Measurements from ENCODE around the gene GLUL. TPM values are rescaled to one million over a fixed set of nuclear protein-coding genes. Genes with fewer than 3 reads are reported as not detected.

The GLUL gene
- total RNA-seq, 1 experiment from 2014 or later = 159 TPM

DNA sequence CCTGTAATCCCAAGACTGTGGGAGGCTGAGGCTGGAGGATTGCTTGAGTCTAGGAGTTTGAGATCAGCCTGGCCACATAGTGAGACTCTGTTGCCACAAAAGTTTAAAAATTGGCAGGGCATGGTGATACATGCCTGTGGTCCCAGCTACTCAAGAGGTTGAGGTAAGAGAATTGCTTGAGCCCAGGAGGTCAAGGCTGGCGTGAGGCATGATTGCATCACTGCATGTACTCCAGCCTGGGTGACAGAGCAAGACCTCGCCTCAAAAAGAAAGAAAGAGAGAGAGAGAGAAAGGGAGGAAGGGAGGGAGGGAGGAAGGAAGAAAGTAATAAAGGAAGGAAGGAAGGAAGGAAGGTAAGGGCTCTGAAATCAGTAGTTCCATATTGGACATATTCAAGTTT is 25.0 kb downstream of the GLUL start:
- no peak overlapping the region for H3K27ac ChIP-seq (ENCODE audit: low read length)
- TF ChIP-seq EZH2phosphoT487 (IDR thresholded peaks at IDR 0.05; ENCODE audit: borderline replicate concordance, low read length) (no peak), EZH2 (IDR thresholded peaks at IDR 0.05; ENCODE audit: low read length, unreplicated experiment) (no peak)
- TF ChIP-seq, protein P1, sequence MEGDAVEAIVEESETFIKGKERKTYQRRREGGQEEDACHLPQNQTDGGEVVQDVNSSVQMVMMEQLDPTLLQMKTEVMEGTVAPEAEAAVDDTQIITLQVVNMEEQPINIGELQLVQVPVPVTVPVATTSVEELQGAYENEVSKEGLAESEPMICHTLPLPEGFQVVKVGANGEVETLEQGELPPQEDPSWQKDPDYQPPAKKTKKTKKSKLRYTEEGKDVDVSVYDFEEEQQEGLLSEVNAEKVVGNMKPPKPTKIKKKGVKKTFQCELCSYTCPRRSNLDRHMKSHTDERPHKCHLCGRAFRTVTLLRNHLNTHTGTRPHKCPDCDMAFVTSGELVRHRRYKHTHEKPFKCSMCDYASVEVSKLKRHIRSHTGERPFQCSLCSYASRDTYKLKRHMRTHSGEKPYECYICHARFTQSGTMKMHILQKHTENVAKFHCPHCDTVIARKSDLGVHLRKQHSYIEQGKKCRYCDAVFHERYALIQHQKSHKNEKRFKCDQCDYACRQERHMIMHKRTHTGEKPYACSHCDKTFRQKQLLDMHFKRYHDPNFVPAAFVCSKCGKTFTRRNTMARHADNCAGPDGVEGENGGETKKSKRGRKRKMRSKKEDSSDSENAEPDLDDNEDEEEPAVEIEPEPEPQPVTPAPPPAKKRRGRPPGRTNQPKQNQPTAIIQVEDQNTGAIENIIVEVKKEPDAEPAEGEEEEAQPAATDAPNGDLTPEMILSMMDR (conservative IDR thresholded peaks at IDR 0.05; ENCODE audit: low read depth, low read length) = no peak
- H3K4me1 ChIP-seq (ENCODE audit: insufficient read depth, low read length) = no peaks in the 10 kb centered on the region
- H3F3A ChIP-seq (ENCODE audit: low read length, unreplicated experiment) = no peaks in the 10 kb centered on the region
- no peaks in the 10 kb centered on the region for H3K9me3 ChIP-seq (ENCODE audit: low read length)
- no peaks in the 10 kb centered on the region for H3K79me2 ChIP-seq (ENCODE audit: low read length)
- H3K4me3 ChIP-seq (ENCODE audit: low read length) = no peak overlapping the region
- H3K4me2 ChIP-seq (ENCODE audit: low read length) = no peak overlapping the region
- no peaks in the 10 kb centered on the region for H4K20me1 ChIP-seq (ENCODE audit: low read length)
- no peak overlapping the region for H2AFZ ChIP-seq (ENCODE audit: low read length)
- no TSS peak for BruUV-seq (replicated peaks)
- no peaks in the 10 kb centered on the region for H3K9me2 ChIP-seq (replicated peaks; ENCODE audit: low read length)
- POLR2A ChIA-PET (ENCODE audit: unreplicated experiment) = no interaction called here
- CTCF ChIA-PET = no interaction called here
- H3K36me3 ChIP-seq (ENCODE audit: low read depth, low read length) = no peaks in the 10 kb centered on the region
- ATAC-seq (no peak), DNase-seq (no peak)
- intact Hi-C loops (cut with micrococcal nuclease) = no loop called here
- H3K27me3 ChIP-seq (ENCODE audit: low read length) = no peaks in the 10 kb centered on the region
- H3K9ac ChIP-seq (ENCODE audit: low read length) = no peak overlapping the region

DNA sequence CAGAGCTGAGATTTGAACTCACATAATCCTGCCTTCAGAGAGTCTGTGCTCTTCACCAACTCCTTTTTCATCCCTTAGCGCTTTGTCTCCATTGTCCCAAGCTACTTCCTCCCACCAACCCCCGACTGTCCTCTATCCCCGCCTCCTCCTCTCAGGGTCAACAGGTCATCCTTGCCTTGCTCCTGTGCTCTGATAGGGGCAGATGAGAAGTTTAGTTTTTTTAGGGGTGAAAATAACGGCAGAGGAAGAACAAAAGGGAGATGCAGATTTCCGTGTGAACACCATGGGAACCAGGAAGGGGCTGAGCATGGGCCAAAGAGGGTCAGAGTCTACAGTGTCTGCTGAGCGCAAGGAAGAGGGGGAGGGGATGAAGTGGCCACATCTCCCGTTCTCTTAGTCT is 31.9 kb downstream of the GLUL start:
- intact Hi-C loops (cut with micrococcal nuclease) = no loop called here
- H2AFZ ChIP-seq (ENCODE audit: low read length) = no peak overlapping the region
- H3K27me3 ChIP-seq (ENCODE audit: low read length) = no peaks in the 10 kb centered on the region
- H3K36me3 ChIP-seq (ENCODE audit: low read depth, low read length) = no peaks in the 10 kb centered on the region
- CTCF ChIA-PET = no interaction called here
- no TSS peak for BruUV-seq (replicated peaks)
- H4K20me1 ChIP-seq (ENCODE audit: low read length) = no peaks in the 10 kb centered on the region
- H3K9ac ChIP-seq (ENCODE audit: low read length) = no peak overlapping the region
- POLR2A ChIA-PET (ENCODE audit: unreplicated experiment) = interaction anchor here (0.5 kb wide), 1 partner anchor 30 kb away, joined by 12 read pairs; no protein-coding TSS in a partner anchor
- no peak for ATAC-seq
- no peaks in the 10 kb centered on the region for H3K79me2 ChIP-seq (ENCODE audit: low read length)
- no peaks in the 10 kb centered on the region for H3K9me2 ChIP-seq (replicated peaks; ENCODE audit: low read length)
- TF ChIP-seq EZH2 (IDR thresholded peaks at IDR 0.05; ENCODE audit: low read length, unreplicated experiment) (no peak), EZH2phosphoT487 (IDR thresholded peaks at IDR 0.05; ENCODE audit: borderline replicate concordance, low read length) (no peak)
- TF ChIP-seq, protein P1 (conservative IDR thresholded peaks at IDR 0.05; ENCODE audit: low read depth, low read length) = no peak
- no peaks in the 10 kb centered on the region for H3F3A ChIP-seq (ENCODE audit: low read length, unreplicated experiment)
- DNase-seq = no peak
- H3K9me3 ChIP-seq (ENCODE audit: low read length) = no peaks in the 10 kb centered on the region
- no peaks in the 10 kb centered on the region for H3K4me1 ChIP-seq (ENCODE audit: insufficient read depth, low read length)
- H3K4me3 ChIP-seq (ENCODE audit: low read length) = no peak overlapping the region
- H3K27ac ChIP-seq (ENCODE audit: low read length) = no peak overlapping the region
- H3K4me2 ChIP-seq (ENCODE audit: low read length) = no peak overlapping the region

DNA sequence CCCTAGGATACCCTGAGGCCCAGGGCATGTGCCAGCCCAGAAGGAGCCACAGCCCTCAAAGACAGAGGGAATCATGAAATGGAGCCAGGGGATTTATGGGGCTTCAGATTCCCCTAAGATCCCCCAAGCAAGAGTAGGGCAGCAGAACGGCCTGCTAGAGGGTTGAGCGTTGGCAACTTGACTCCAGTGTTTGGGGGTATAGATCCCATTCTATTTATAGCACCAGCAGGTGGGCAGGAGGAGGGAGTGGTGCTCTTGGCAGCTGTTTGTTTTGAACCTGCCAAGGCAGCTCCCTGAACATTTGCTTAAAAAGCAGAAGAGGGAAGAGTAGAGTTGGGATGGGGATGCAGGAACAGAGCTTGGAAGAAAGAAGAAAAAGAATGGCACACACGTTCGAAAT is 33.7 kb downstream of the GLUL start:
- no peak overlapping the region for H3K9ac ChIP-seq (ENCODE audit: low read length)
- no peak overlapping the region for H3K4me3 ChIP-seq (ENCODE audit: low read length)
- TF ChIP-seq, protein P1 (conservative IDR thresholded peaks at IDR 0.05; ENCODE audit: low read depth, low read length) = no peak
- no peak for TF ChIP-seq EZH2phosphoT487 (IDR thresholded peaks at IDR 0.05; ENCODE audit: borderline replicate concordance, low read length)
- no peak for TF ChIP-seq EZH2 (IDR thresholded peaks at IDR 0.05; ENCODE audit: low read length, unreplicated experiment)
- intact Hi-C loops (cut with micrococcal nuclease) = no loop called here
- H3K9me3 ChIP-seq (ENCODE audit: low read length) = no peaks in the 10 kb centered on the region
- CTCF ChIA-PET = no interaction called here
- DNase-seq (no peak), ATAC-seq (no peak)
- no peak overlapping the region for H3K4me2 ChIP-seq (ENCODE audit: low read length)
- no peaks in the 10 kb centered on the region for H3F3A ChIP-seq (ENCODE audit: low read length, unreplicated experiment)
- H3K27ac ChIP-seq (ENCODE audit: low read length) = no peak overlapping the region
- H3K9me2 ChIP-seq (replicated peaks; ENCODE audit: low read length) = no peaks in the 10 kb centered on the region
- H3K79me2 ChIP-seq (ENCODE audit: low read length) = no peaks in the 10 kb centered on the region
- H4K20me1 ChIP-seq (ENCODE audit: low read length) = no peaks in the 10 kb centered on the region
- no TSS peak for BruUV-seq (replicated peaks)
- no peaks in the 10 kb centered on the region for H3K36me3 ChIP-seq (ENCODE audit: low read depth, low read length)
- no peaks in the 10 kb centered on the region for H3K27me3 ChIP-seq (ENCODE audit: low read length)
- H3K4me1 ChIP-seq (ENCODE audit: insufficient read depth, low read length) = no peaks in the 10 kb centered on the region
- H2AFZ ChIP-seq (ENCODE audit: low read length) = no peak overlapping the region
- POLR2A ChIA-PET (ENCODE audit: unreplicated experiment) = no interaction called here
